ENCODE results near the gene ABCA4.

ABCA4 gene

DNA sequence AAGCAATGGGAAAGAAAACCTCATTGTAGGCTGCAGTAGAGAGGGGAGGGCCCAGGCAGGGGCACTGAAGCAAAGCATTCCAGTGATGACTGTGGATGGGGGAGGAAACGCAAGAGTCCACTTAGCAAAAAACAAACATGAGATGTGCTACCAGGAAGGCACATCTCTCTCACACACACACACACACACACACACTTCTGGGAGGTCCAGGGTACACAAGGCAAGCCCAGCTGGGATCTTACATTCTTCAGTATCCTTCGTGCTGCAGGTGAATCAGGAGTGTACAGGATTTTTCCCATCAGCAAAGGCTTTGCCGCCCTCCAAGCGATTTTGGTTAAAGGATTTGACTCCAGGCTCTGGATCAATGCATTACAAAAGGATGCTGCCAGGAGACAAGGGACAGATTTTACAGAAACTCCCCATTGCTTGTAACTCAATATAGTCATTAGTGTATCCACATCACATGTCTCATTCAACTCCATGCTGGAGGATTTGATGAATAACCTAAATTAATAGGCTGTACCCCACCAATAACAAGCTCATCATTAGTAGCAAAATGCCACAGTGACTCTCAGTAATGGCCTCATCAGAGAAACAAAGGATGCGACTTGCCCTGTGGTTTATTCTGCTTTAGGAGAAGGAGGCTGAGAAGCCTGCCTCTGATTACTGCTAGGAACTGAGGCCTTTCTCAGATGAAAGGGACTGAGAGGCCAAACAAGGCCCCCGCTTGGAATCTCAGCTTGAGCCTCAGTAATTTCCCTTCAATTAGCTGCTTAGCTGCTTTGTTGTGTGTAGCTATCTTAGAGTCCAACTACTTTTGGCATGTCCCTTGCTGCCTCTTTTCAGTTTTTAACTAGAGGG is 41.6 kb downstream of the ABCA4 start:
- no peak for DNase-seq

- no peak for DNase-seq
Observed at GRCh38 chr1:94072840-94073522, 48.0 kb downstream of the ABCA4 start.

GRCh38 chr1:94071976-94072375 is 49.0 kb downstream of the ABCA4 start:
- no peak for DNase-seq

GRCh38 chr1:94071391-94071790 is 49.6 kb downstream of the ABCA4 start:
- no peak for DNase-seq

DNA sequence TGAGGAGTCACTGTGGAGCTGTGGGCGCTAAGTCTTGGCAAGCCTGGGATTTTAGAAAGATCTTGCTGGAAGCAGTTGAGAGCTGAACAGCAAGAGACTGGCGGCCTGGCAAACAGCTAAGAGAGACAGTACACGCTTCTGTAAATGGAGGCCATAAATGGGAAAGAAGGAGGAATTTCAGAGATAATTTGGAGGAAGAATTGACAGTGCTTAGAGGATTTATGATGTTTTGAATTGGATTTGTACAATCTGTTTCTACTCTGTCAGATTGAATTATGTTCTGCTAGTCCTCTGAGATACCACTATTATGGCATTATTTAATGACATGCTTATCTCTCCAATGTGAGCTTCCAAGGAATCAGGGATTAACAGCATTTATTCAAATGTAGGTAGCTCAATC is 50.1 kb downstream of the ABCA4 start:
- DNase-seq: no peak

GRCh38 chr1:94069919-94070285 is 51.0 kb downstream of the ABCA4 start:
- DNase-seq: no peak

DNA sequence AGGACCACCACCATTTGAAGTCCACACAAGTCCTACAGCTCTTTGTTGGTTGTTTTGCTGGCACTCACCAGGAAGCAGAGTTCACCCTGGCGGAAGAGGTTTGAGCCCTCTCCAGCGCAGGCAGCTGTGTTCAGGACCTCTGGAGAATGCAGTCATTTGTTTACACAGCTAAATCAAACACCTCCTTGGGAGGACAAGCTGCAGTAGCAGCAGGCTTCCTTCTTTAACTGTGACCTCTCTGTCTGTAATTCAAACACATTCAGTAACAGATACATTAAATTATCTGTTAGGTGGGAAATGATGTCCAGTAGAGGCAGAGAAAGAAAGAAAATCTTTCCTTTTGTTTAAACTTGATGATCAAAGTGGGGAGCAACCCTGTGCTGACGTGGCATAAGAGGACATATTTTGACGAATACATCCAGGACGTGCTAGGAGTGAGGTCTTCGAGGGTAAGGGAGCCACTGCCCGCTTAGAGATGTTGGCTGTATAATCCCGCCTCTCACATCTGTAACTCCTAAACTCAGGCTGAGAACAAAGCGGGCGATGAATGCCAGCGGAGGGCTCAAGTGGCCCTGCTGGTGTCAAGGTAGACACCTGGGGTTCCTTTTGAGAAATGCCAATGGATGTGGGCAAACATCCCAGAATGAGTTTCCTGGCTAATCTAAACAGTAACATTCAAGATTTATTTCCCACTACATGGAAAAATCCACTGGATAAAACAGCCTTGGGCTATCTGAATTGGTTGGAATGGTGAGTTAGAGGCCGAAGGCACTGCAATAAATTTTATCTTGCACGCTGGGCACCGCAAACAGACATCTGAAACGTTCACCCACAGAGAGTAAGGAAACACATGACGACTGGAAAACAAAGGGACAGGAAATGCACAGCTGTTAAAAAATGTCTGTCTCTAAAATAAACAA is 51.7 kb downstream of the ABCA4 start:
- DNase-seq: peak; percentile 49

GRCh38 chr1:94068096-94068998 is 52.6 kb downstream of the ABCA4 start:
- DNase-seq: no peak

- no peak for DNase-seq
Observed at GRCh38 chr1:94067196-94067595, 53.8 kb downstream of the ABCA4 start.

GRCh38 chr1:94063379-94063778 is 57.6 kb downstream of the ABCA4 start:
- DNase-seq: no peak

- DNase-seq: no peak
Observed at GRCh38 chr1:94061513-94062443, 59.2 kb downstream of the ABCA4 start.

DNA sequence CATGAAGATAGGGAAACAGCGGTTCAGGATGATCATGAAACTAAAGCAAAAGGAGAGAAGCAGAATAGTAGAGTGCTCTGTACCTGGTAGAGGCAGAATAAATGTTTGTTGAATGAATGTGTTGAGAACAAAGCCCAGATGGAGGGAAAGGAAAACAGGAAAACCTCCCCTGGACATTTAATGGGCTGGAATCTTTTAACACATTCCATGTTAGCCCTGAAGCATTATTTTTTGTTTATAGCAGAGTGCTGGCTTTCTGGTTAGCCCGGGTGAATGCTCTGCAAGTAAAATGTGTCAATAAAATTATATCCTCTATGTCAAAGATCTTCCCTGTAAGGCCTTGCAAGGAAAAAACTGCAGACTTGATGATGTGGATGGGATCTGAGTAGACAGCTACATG is 60.2 kb downstream of the ABCA4 start:
- no peak for DNase-seq

- DNase-seq: no peak
Observed at GRCh38 chr1:94058766-94059165, 62.2 kb downstream of the ABCA4 start.

GRCh38 chr1:94056996-94057395 is 64.0 kb downstream of the ABCA4 start:
- DNase-seq: no peak

- DNase-seq: no peak
Observed at GRCh38 chr1:94056171-94056570, 64.8 kb downstream of the ABCA4 start.

- DNase-seq: no peak
Observed at GRCh38 chr1:94055459-94056122, 65.4 kb downstream of the ABCA4 start.

- no peak for DNase-seq
Observed at GRCh38 chr1:94050675-94051074, 70.3 kb downstream of the ABCA4 start.

DNA sequence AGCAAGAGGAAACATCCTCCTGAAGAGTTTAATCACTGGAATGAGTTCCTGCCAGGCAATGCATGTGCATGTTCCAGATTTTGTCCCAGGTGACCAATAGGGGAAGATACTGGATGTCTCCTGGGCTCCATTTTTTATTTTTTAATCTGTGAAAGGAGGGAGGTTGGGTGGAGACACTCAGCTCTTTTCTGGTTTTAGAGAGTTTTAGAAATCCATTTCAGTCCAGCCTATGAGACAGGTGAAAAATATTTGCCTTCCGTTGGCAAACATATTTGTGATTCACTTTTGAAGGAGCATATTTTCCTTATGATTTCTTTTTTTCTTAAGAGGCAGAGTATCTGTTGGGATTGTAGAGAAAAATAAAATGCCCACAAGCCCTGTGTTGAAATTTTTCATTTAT is 70.7 kb downstream of the ABCA4 start:
- no peak for DNase-seq

DNA sequence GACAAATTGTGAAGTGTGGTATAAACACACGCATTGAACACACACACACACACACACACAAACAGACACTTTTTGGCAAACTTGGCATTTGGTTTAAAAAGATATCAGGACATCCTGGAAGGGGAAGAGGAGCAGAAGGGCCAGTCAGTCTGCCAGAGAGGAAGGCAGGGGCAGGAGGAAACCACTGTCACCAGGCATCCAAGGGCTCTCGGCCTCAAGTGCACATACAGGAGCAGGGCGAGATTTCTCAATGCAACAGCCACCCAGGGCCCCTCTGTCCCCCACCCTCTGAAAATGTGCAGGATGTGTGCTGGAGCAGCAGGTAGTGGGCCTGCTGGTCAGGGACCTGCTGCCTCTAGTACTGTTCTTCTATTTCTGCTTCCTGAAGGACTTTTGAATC is 71.2 kb downstream of the ABCA4 start:
- DNase-seq: no peak

- no peak for DNase-seq
Observed at GRCh38 chr1:94048413-94049164, 72.4 kb downstream of the ABCA4 start.
